Activated CD4-positive, alpha-beta T cell treated with anti-CD3 and anti-CD28 coated beads, Interleukin-2, amount 10 ng/mL, durations not matched to agents 24 days and 14 days (primary cell): ENCODE measurements around the gene CACNA1A. TPM values are rescaled to one million over a fixed set of nuclear protein-coding genes. Genes with fewer than 3 reads are reported as not detected.
"Not testable (repeated sequence)": the region's sequence is repeated elsewhere in the genome, so short reads cannot be mapped to it uniquely, and the experiment has no call there.

ENCODE experiments used
- DNase-seq: peaks from one replicate; pipeline ENCODE4 v3.0.0; 2022
- H3K27ac Mint-ChIP-seq: one replicate; pipeline ENCODE4 v1.8.0; 2022; ENCODE audit warnings: mild to moderate bottlenecking, mixed read lengths
- H3K27me3 Mint-ChIP-seq: one replicate; pipeline ENCODE4 v1.8.0; 2022; ENCODE audit warnings: mixed read lengths
- H3K36me3 Mint-ChIP-seq: one replicate; pipeline ENCODE4 v1.8.0; 2022; ENCODE audit warnings: low read depth, mild to moderate bottlenecking, mixed read lengths
- H3K4me1 Mint-ChIP-seq: one replicate; pipeline ENCODE4 v1.8.0; 2021; ENCODE audit warnings: mixed read lengths
- H3K4me3 Mint-ChIP-seq: one replicate; pipeline ENCODE4 v1.8.0; 2022; ENCODE audit warnings: mild to moderate bottlenecking, moderate library complexity, mixed read lengths
- H3K9me3 Mint-ChIP-seq: one replicate; pipeline ENCODE4 v1.8.0; 2021; ENCODE audit warnings: mixed read lengths
- intact Hi-C: fragments of 100-400 bp; cut with micrococcal nuclease; formaldehyde crosslinking; loops from one replicate; pipeline ENCODE4 v1.15.1; 2023
- total RNA-seq: library from RNA; stranded (reverse); gene quantifications from 2 replicates; pipeline ENCODE4 v1.2.3, GENCODE V29; 2022

CACNA1A gene
- 0.28 and 0.38 TPM in 2 replicates for total RNA-seq

DNA sequence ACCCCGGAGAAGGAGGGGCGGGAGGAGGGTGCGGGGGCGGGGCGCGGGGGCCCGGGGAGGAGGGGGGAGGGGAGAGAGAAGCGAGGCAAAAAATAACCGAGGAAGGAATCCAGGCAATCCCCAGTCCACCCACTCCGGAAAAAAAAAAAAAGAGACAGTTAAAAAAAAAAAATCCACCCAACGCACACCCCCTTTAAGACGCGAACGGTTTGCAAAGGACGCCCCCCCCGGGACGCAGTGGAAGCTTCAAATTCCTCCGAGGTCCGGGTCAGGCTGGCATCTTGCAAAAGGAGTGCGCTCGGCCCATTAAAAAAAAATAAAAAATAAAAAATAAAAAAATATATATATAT is at the start of gene CACNA1A:
Gene CACNA1A, minus strand, starts transcription at position 9 of the 350 bp plus-strand sequence. CDS start 255 bp downstream, outside the sequence.
- Mint-ChIP-seq H3K27ac (no peak within 1 kb of the TSS), H3K4me3 (no peak within 1 kb of the TSS), H3K36me3 (no peaks in the 10 kb centered on the region), H3K27me3 (peaks cover 54% of the 10 kb centered on the region), H3K4me1 (no peaks in the 10 kb centered on the region), H3K9me3 (no peaks in the 10 kb centered on the region)
- DNase-seq = no peak
- intact Hi-C loops = no loop called here

- Mint-ChIP-seq H3K9me3 (no peaks in the 10 kb centered on the region), H3K4me1 (no peaks in the 10 kb centered on the region), H3K4me3 (no peak overlapping the region), H3K27me3 (no peaks in the 10 kb centered on the region), H3K36me3 (no peaks in the 10 kb centered on the region), H3K27ac (no peak overlapping the region)
- no peak for DNase-seq
- intact Hi-C loops = no loop called here
These were observed 48.4 kb upstream of the CACNA1A start for GRCh38 chr19:13554506-13555240.

DNA sequence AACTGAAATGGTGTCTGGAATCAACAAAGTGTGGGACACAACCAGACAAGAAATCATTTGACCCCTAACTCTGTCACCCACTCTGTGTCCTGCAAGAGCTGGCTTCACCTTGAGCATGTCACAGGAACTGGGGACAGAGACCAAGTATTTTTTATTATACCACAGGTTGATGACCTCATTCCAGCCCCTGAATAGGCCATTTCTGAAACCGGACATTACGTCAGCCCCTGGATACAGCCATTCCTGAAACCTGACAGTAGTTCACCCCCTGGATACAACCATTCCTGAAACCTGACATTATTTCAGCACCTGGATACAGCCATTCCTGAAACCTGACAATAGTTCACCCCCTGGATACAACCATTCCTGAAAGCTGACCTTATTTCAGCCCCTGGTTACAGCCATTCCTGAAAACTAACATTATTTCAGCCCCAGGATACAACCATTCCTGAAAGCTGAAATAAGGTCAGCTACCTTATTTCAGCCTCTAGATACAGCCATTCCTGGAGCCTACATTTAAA is 47.7 kb upstream of the CACNA1A start:
- Mint-ChIP-seq H3K36me3 (no peaks in the 10 kb centered on the region), H3K4me1 (no peaks in the 10 kb centered on the region), H3K27me3 (no peaks in the 10 kb centered on the region), H3K9me3 (no peaks in the 10 kb centered on the region), H3K27ac (no peak overlapping the region), H3K4me3 (no peak overlapping the region)
- no peak for DNase-seq
- intact Hi-C loops = no loop called here

- Mint-ChIP-seq H3K27ac (no peak overlapping the region), H3K9me3 (no peaks in the 10 kb centered on the region), H3K4me3 (no peak overlapping the region), H3K4me1 (no peaks in the 10 kb centered on the region), H3K36me3 (no peaks in the 10 kb centered on the region), H3K27me3 (no peaks in the 10 kb centered on the region)
- DNase-seq = no peak
- intact Hi-C loops = no loop called here
These were observed 41.9 kb upstream of the CACNA1A start for GRCh38 chr19:13548131-13548530.

- intact Hi-C loops = no loop called here
- H3K27ac Mint-ChIP-seq = no peak overlapping the region
- H3K4me3 Mint-ChIP-seq = no peak overlapping the region
- DNase-seq = no peak
- no peaks in the 10 kb centered on the region for H3K4me1 Mint-ChIP-seq
- H3K36me3 Mint-ChIP-seq = no peaks in the 10 kb centered on the region
- H3K27me3 Mint-ChIP-seq = no peaks in the 10 kb centered on the region
- H3K9me3 Mint-ChIP-seq = no peaks in the 10 kb centered on the region
These were observed 40.8 kb upstream of the CACNA1A start for GRCh38 chr19:13547102-13547501.

DNA sequence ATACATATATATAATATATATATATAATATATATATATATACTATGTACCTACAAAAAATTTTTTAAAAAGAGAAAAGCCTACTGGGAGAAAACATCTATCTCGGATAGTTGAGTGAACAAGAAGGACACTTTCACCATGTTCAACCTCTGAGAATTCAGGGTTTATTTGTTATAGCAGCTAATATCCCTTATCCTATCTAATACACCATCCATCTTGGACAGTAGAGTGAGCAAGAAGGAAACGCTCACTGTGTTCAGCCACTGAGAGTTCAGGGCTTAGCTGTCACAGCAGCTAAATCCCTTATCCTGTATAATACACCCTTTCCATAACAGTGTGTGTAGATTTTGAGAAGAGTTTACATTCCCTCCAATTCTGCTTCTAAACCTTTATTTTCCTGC is 38.1 kb upstream of the CACNA1A start:
- no peak overlapping the region for H3K27ac Mint-ChIP-seq
- no peaks in the 10 kb centered on the region for H3K27me3 Mint-ChIP-seq
- H3K36me3 Mint-ChIP-seq = no peaks in the 10 kb centered on the region
- intact Hi-C loops = no loop called here
- no peaks in the 10 kb centered on the region for H3K9me3 Mint-ChIP-seq
- no peak for DNase-seq
- no peaks in the 10 kb centered on the region for H3K4me1 Mint-ChIP-seq
- H3K4me3 Mint-ChIP-seq = no peak overlapping the region

DNA sequence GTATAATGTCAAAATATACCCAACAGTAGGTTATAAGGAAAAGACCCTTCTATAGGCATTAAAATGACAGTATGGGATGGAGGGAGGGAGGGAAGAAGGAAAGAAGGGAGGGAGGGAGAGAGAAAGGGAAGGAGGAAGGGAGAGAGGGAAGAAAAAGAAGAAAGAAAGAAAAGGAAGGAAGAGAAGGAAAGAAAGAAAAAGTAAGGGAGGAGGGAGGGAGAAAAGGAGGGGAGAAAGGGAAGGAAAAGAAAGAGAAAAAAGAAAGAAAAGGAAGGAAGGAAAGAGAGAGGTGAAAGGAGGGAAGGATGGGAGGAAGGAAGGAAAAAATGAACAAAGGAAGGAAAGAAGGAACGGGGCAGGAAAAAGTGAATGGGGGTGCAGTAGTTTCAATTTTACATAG is 35.3 kb upstream of the CACNA1A start:
- H3K27me3 Mint-ChIP-seq = no peaks in the 10 kb centered on the region
- H3K36me3 Mint-ChIP-seq = no peaks in the 10 kb centered on the region
- no peak for DNase-seq
- intact Hi-C loops = no loop called here
- no peaks in the 10 kb centered on the region for H3K4me1 Mint-ChIP-seq
- H3K4me3 Mint-ChIP-seq = no peak overlapping the region
- H3K27ac Mint-ChIP-seq = no peak overlapping the region
- H3K9me3 Mint-ChIP-seq = no peaks in the 10 kb centered on the region

- DNase-seq = no peak
- no peak overlapping the region for H3K27ac Mint-ChIP-seq
- no peaks in the 10 kb centered on the region for H3K4me1 Mint-ChIP-seq
- no peak overlapping the region for H3K4me3 Mint-ChIP-seq
- intact Hi-C loops = no loop called here
- H3K27me3 Mint-ChIP-seq = no peaks in the 10 kb centered on the region
- H3K36me3 Mint-ChIP-seq = no peaks in the 10 kb centered on the region
- H3K9me3 Mint-ChIP-seq = no peaks in the 10 kb centered on the region
These were observed 33.1 kb upstream of the CACNA1A start for GRCh38 chr19:13539332-13539731.

- intact Hi-C loops = no loop called here
- no peaks in the 10 kb centered on the region for H3K4me1 Mint-ChIP-seq
- no peaks in the 10 kb centered on the region for H3K27me3 Mint-ChIP-seq
- H3K27ac Mint-ChIP-seq = no peak overlapping the region
- no peaks in the 10 kb centered on the region for H3K36me3 Mint-ChIP-seq
- H3K9me3 Mint-ChIP-seq = no peaks in the 10 kb centered on the region
- H3K4me3 Mint-ChIP-seq = no peak overlapping the region
- no peak for DNase-seq
These were observed 32.4 kb upstream of the CACNA1A start for GRCh38 chr19:13538601-13539253.

- no peaks in the 10 kb centered on the region for H3K9me3 Mint-ChIP-seq
- H3K4me3 Mint-ChIP-seq = no peak overlapping the region
- H3K27ac Mint-ChIP-seq = no peak overlapping the region
- H3K27me3 Mint-ChIP-seq = no peaks in the 10 kb centered on the region
- H3K4me1 Mint-ChIP-seq = no peaks in the 10 kb centered on the region
- no peak for DNase-seq
- intact Hi-C loops = no loop called here
- H3K36me3 Mint-ChIP-seq = no peaks in the 10 kb centered on the region
These were observed 31.2 kb upstream of the CACNA1A start for GRCh38 chr19:13537454-13537853.

DNA sequence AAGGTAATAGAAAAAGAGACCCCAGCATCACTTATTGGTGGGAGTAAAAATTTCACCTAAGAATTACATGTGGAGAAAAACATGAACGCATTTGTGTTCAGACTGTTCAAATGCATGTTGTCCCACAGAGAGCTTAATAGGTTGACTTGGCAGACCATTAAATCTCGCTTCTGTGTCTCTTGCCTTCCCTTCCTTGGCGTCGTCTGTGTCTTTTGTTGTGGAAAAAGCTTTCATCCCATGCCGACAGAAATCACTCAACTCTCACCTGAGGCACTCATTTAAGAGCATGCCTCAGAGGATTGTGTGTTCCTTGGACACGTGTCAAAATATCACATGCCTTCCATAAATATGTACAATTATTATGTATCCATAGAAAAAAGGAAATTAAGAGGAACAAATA is 24.4 kb upstream of the CACNA1A start:
- Mint-ChIP-seq H3K9me3 (peaks cover 9% of the 10 kb centered on the region), H3K36me3 (no peaks in the 10 kb centered on the region)
- intact Hi-C loops = no loop called here

GRCh38 chr19:13529721-13530120 is 23.4 kb upstream of the CACNA1A start:
- H3K4me3 Mint-ChIP-seq, H3K36me3 Mint-ChIP-seq, H3K27me3 Mint-ChIP-seq, H3K9me3 Mint-ChIP-seq, H3K27ac Mint-ChIP-seq, DNase-seq, H3K4me1 Mint-ChIP-seq, intact Hi-C loops: not testable (repeated sequence)

More for the DNA sequence above, 24.4 kb upstream of the CACNA1A start:
- Mint-ChIP-seq H3K4me1 (no peaks in the 10 kb centered on the region), H3K27ac (no peak overlapping the region), H3K4me3 (no peak overlapping the region), H3K27me3 (no peaks in the 10 kb centered on the region)
- DNase-seq = no peak

- H3K36me3 Mint-ChIP-seq = no peaks in the 10 kb centered on the region
- no peak for DNase-seq
- H3K27ac Mint-ChIP-seq = no peak overlapping the region
- intact Hi-C loops = no loop called here
- H3K27me3 Mint-ChIP-seq = no peaks in the 10 kb centered on the region
- H3K4me1 Mint-ChIP-seq = no peaks in the 10 kb centered on the region
- no peak overlapping the region for H3K4me3 Mint-ChIP-seq
- peaks cover 9% of the 10 kb centered on the region for H3K9me3 Mint-ChIP-seq
These were observed 20.3 kb upstream of the CACNA1A start for GRCh38 chr19:13526552-13526951.

GRCh38 chr19:13521066-13521465 is 14.8 kb upstream of the CACNA1A start:
- no peaks in the 10 kb centered on the region for H3K36me3 Mint-ChIP-seq
- H3K9me3 Mint-ChIP-seq = peaks cover 4% of the 10 kb centered on the region
- no peak overlapping the region for H3K27ac Mint-ChIP-seq
- no peak for DNase-seq
- no peak overlapping the region for H3K4me3 Mint-ChIP-seq
- no peaks in the 10 kb centered on the region for H3K27me3 Mint-ChIP-seq
- intact Hi-C loops = no loop called here
- no peaks in the 10 kb centered on the region for H3K4me1 Mint-ChIP-seq
